Fibroblast of the conjunctiva (primary cell): ENCODE data around the gene SERPINA1.
"Not testable (repeated sequence)": the region's sequence is repeated elsewhere in the genome, so short reads cannot be mapped to it uniquely, and the experiment has no call there.

Experiments used
- DNase-seq: peaks from one replicate; pipeline ENCODE4 v3.0.0-alpha.2; 2010; ENCODE audit warnings: low read depth

The SERPINA1 gene

DNA sequence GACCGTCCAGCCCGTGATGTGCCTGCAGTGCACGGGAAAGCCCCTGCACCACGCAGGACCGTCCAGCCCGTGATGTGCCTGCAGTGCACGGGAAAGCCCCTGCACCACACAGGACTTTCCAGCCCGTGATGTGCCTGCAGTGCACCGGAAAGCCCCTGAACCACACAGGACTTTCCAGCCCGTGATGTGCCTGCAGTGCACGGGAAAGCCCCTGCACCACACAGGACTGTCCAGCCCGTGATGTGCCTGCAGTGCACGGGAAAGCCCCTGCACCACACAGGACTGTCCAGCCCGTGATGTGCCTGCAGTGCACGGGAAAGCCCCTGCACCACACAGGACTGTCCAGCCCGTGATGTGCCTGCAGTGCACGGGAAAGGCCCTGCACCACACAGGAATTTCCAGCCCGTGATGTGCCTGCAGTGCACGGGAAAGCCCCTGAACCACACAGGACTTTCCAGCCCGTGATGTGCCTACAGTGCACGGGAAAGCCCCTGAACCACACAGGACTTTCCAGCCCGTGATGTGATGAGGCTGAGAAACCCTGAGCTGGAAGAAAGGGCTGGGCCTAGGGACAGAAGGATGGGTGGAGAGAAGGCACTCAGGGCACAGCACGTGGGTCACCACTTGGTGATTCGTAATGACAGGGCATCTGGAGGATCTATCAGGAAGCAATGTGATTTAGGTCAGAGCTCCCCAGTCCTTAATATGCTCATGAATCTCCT lies 42.2 kb downstream of the SERPINA1 start:
- DNase-seq, result not testable (repeated sequence)

DNA sequence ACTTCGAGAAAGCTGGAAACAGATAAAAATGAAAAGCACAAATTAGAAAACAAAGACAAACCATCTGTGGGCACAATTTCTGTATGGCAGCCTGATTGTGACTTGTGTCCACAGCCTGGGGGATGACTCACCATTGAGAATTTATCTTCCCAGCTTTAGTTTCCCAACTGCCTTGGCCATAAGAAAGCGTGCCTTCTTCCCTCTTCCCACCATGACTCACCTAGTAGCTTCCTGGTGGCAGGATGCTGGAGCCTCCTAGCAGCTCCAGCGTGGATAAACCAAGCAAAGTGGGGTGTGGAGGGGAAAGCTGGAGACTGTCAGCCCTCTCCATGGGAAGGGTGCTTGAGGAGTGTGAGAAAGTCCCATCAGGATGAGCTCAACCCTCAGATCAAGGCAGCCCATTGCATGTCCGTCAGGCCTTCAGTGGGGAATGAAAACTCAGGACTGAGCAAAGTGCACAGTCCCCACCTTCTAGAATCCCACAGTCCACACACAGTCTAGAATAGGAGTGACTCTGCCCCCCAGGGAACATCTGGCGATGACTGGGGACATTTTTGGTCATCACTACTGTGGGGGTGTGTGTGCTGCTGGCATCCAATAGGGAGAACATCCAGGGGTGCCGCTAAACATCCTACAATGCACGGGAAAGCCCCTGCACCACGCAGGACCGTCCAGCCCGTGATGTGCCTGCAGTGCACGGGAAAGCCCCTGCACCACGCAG lies 42.9 kb downstream of the SERPINA1 start:
- peak; percentile 53 for DNase-seq

DNA sequence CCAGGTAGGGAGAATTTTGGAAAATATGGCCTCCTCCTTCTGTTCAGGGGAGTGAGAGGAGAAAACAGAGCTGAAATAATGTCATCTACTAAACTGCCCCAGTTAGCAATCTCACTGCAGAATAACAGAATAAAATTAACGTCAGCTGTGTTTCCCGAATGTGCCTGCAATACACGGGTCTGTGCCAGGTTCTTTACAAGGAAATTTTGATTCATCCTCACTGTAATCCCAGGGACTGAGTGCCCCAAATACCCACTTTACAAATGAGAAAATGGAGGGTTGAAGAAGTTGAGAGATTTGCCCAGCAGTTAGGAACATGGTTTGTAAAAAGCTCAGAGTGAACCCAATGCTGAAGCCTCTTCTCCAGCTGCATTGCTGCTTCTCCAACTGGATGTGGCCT lies 44.0 kb downstream of the SERPINA1 start:
- DNase-seq, result no peak

DNA sequence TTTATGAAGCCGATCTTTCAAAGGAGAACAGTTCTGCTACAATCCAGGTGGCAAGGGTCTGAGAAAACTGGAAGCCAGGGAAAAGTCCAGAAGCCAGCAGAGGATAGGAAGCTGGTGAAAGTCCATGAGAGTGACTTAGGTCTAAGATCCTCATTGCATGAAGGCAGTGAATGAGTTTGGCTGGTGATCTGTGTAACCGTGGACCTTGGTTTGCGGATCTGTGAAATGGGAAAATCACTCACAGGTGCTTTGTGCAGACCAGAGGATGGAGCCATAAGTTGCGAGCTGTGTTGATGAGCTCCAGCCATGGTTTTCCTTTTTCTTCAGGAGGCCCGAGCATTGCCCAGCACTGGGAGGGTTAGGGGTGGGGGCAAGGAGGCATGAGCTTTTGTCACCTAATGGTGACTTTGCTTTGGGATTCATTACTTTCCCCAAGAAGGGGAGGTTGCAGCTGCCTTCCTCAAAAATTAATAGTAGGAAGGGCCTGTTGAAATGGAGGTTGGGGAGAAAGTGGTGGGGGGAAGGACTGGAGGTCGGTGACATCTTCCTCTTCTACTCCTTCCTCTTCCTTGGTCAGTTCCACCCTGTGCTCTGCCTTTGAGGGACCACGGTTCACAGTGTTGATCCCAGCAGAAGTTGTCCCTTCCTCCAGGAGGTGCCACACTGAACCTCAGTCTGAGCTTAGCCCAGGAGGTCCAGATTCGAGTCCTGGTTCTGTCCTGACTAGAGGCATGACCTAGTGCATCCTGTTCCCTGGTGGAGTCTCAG lies 45.0 kb downstream of the SERPINA1 start:
- DNase-seq, result no peak

DNA sequence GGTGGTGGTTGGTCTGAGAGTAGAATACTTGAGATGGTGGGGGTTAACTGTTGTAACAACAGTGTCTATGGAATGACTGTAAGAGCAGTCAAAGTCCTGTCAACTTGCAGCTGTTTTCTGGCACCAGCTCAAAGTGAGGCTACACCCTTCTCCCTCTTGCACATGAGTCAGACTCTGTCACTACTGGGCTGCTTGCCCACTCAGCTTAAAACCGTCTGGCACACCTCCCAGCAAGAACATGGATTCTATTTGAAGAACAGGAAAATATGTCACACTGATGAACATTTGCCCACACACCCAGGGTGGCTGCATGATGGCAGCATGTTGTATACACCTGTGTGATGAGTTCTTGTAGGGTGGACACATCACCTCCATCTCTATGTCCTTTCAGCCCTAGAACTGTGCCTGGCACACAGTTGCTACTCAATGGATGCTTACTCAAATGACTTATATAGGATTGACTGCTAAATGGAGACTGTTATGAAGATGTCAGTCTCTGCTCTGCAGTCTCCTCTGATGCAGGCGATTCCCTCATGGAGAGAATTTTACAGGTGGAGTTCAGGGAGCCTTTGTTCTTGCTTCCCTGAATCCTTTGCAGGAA lies 46.0 kb downstream of the SERPINA1 start:
- peak; percentile 100 for DNase-seq

DNA sequence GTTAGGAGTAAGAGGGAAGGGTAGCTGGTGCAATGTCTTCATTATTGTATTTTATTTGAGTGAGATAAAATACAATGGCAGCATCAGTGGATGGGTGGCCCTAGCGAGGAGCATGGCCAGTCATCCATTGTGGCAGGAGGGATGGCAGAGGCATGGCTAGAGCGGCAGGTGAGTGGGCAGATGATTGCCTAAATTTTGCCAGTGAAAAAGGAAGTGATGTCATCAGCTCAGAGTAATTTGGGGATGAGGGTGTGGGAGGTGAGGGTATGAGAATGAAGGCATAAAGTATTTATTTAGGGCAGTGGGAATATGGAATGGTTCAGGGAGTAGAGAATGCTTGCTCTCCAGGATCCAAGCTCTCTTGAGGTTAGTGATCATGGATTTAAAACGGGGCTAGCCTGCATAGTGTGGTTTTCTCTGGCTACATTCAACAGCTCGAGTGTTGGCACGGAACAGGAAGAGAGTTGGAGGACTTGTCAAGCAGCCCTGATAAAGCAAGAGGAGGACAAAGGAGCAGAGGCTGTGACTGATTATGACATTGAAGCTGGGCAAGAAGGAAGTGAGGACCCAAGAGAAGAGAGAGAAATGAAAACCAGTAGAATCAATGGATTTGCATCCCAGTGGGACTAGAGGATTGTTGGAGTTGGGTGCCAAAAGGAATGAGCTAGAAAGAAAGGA lies 46.6 kb downstream of the SERPINA1 start:
- DNase-seq, result no peak

DNA sequence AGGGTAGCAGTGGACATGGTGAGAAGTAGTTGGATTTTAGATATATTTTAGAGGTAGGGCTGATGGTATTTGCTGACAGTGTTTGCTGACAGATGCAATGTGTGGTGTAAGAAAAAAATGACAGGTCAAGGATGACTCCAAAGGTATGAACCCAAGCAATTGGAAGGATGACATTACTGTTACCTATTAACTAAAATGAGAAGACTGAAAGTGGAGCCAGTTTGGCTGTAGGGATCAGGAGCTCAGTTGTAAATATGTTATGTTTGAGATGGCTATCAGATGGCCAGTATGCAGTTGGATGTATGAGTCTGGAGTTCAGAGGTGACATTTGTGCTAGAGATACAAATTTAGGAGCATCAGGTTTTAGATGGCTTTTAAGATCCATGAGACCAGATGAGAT lies 47.9 kb downstream of the SERPINA1 start:
- no peak for DNase-seq

DNA sequence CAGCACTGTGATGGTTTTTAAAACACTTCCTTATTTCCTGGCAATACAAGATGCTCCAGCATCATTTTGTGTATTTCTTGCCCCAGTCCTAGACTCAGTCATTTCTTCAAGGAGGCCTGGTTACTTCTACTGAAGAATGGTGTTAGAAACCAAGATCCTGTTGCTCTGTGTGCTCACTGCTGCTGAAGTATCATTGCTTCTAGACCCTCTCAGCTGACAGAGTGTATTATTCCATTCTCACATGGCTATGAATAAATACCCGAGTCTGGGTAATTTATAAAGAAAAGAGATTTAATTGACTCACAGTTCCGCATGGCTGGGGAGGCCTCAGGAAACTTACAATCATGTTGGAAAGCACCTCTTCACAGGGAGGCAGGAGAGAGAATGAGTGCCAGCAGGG lies 50.4 kb downstream of the SERPINA1 start:
- DNase-seq, result no peak

DNA sequence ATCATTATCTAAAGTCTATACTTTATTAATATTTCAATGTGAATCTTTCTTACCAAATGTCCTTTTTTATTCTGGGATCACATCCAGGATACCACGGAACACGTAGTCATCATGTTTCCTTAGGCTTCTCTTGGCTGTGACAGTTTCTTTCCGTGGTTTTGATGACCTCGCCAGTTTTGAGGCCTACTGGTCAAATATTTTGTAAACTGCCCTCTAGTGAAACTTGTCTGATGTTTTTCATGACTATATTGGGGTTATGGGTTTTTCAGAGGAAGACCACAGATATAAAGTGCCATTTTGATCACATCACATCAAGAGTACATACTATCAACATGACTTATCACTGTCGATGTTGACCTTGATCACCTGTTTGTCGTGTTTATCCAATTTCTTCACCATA lies 51.1 kb downstream of the SERPINA1 start:
- DNase-seq, result no peak

DNA sequence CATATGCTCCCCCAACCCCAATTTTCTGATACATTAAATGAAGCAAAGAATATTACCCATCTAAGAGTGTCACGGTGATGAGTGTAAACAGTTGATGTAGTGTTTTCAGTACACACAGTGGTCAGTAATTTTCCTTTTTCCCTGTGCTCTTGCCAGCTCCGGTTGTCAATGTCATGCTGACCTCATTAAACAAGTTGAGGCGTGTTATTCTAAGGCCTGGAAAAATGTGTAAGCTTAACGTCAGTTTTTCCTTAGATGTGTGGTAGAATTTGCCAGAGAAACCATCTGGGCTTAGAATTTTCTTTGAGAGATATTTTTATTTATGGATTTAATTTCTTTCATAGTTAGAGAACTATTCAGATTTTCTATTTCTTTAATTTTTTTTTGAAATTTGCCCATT lies 53.5 kb downstream of the SERPINA1 start:
- DNase-seq, result no peak

DNA sequence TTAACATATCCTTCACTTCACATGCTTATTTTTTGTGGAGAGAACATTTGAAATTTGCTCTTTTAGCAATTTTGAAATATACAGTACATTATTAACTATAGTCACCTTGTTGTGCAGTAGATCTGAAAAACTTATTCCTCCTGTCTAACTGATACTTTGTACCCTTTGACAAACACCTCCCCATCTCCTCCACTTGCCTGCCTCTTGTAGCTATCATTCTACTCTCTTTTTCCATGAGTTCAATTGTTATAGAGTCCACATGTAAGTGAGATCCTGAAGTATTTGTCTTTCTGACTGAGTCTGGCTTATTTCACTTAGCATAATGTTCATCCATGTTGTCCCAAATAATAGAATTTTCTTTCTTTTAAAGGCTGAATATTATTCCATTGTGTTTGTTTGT lies 55.8 kb downstream of the SERPINA1 start:
- DNase-seq, result no peak

DNA sequence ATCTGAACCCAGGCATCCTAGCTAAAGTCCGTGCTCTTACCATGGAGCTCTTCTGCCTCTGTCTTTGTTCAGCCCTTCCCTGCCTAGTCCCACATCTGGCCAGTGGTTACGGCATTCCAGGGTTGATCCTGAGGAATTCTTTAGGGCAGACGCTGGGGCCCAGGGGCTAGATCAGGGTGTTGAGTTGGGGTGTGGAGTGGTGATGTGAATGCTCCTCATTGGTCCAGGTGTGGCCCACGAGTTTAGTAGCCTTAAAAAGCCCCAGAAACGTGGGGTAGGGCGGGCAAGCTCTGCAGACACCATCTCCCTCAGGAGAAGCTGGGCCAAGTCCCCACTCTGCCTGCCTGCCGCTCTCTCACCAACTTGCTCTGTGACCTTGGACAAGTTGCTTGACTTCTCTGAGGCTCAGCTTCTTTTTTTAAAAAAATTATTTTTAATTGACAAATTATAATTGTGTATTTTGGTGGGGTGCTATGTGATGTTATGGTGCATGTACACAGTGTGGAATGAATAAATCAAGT lies 56.3 kb downstream of the SERPINA1 start:
- DNase-seq, result no peak

DNA sequence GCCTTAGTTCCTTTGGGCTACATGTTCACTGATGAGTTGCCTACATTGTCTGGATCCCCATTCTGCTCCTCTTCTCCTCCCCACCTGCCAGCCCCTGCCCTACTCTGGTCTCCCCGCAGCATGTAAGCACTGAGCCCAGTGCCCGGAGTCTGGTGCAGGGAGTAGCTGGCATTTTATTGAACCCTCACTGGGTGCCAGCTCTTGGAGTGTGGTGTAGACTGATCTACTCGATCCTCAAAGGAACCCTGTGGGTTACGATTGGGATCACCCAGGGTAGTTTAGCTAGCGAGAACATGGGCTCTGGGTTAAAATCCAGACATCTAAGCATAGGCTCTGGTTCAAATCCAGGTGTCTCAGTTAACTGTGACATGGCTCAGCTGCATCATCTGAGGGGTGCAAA lies 56.9 kb downstream of the SERPINA1 start:
- no peak for DNase-seq

DNA sequence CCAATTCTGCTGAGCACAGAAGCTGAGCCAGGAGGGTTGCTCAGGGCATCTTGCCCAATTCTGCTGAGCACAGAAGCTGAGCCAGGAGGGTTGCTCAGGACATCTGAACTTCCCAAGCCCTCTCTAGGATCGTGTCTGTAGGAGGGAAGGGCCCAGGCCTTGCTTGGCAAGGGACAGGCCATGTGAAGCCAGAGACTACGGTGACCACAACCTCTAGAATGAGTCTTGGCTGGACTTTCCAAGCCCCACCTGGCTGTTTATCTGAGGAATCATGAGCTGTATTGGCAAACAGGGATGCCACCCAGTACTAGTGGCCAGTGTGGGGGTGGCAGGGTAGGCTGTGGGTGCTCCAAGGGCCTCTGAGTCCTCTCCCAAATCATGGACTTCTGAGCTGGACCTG lies 57.5 kb downstream of the SERPINA1 start:
- no peak for DNase-seq

DNA sequence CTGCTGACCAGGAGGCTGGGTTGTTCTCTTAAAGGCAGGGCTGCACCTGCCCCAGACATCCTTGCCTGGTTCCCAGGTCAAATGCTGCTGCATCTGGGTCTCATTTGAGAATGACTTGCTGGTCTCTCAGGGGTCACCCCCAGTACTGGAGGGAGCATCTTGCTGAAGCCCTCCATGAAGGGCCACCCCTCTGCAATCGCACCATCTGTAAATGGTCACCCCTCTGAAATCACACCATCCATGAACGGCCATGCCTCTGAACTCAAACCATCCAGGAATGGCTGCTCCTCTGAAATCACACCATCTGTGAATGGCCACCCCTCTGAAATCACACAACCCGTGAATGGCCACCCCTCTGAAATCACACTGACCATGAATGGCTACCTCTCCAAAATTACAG lies 58.0 kb downstream of the SERPINA1 start:
- no peak for DNase-seq

DNA sequence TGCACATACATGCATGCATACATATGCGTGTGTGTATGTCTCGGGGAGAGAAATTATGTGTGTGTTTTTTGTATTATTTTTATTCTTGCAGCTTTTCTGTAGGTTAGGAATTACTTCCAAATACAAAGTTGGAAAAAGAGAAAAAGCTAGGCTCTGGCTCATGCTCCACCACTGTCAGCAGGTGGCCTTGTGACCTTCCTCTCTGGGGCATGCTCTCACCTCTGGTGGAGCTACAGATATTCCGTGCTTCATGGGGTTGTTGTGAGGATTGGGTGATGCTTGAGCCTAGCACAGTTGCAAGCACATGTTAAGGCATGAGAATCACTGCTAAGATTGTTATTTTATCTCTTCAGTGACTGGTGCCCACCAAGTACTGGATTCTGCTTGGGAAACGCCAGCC lies 58.5 kb downstream of the SERPINA1 start:
- DNase-seq, result no peak

DNA sequence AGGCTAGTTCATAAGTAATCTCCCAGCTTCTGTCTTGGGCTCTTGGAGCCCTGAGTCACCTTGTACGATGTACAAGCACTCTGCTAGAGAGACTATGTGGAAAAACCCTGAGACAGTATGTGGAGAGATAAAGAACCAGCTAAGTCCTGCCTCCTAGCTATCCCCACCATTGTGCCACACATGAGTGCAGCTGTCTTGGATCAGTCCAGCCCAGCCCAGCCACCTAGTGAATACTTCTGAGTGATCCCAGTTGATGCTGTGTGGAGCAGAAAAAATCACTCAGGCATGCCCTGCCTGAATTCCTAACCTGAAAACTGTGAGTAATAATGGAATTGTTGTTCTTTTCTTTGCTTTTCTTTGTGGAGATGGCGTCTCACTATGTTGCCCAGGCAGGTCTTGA lies 60.2 kb downstream of the SERPINA1 start:
- DNase-seq, result no peak
